Hematopoietic multipotent progenitor cell treated with erythropoietin and hydrocortisone succinate and interleukin-3 and kit ligand, for 17 days (in vitro differentiated cells): ENCODE data around the gene ERCC4.

Source experiments
- DNase-seq: peaks from one replicate; pipeline ENCODE4 v3.0.0-alpha.2; 2015; ENCODE audit warnings: low spot score

ERCC4 gene

DNA sequence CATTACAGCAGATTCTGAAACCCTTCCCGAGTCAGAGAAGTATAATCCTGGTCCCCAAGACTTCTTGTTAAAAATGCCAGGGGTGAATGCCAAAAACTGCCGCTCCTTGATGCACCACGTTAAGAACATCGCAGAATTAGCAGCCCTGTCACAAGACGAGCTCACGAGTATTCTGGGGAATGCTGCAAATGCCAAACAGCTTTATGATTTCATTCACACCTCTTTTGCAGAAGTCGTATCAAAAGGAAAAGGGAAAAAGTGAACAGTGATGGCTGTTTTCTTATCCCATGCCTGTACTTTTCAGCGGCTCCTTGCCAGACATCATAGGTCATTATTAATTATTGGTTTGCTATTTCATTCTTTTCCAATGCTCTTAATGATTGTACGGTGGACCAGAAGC lies 28.1 kb downstream of the ERCC4 start:
- no peak for DNase-seq

DNA sequence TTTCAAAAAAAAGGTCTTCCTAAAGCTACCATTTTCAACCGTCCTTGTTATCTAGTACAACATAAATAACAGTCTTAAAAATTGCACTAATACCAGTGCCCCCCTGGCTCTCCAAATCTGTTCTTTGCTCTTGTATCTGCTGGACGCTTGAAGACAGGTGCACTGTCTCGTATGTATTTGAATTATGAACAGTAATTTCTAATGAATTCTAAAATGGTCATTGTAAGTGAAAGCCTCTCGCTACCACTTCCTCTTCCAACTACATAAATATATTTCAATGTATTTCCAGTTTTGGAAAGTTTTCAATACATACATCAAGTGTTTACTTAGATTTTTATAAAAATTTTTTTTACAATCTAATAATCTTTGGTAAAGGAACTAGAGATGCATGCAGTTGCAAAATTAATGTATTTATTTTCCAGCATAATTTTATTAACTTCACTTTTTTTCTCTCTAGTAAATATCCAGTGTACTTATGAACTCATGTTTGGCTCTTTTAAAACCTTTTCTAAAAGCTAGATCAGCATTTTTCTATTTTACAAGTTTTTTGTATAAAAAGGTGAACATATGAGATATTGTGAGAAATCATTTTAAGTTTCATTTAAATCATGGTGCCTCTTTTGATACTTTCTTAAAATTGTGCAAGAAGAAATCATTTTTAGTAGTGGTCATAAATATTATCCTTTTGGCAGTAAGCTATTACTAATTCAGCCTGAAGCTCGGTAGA lies 31.0 kb downstream of the ERCC4 start:
- DNase-seq, result no peak

DNA sequence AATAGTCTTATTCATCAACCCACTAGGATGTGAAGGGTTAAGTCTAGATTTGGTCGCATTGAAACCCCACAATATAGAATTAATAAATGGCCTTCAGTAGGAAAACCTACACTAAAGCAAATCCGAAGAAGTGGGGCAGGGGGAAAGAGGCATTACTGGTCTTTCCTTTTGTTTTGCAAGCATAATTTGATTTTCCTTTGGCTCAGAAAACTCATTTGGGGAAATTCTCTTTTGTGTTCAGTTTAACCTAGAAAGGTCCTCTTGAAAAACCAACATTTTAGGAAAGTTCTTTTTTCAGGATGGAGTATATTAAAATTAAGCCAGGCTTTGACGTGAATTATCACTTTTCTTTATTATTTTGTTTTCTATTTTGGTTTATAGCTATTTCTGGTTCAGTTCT lies 31.7 kb downstream of the ERCC4 start:
- no peak for DNase-seq

DNA sequence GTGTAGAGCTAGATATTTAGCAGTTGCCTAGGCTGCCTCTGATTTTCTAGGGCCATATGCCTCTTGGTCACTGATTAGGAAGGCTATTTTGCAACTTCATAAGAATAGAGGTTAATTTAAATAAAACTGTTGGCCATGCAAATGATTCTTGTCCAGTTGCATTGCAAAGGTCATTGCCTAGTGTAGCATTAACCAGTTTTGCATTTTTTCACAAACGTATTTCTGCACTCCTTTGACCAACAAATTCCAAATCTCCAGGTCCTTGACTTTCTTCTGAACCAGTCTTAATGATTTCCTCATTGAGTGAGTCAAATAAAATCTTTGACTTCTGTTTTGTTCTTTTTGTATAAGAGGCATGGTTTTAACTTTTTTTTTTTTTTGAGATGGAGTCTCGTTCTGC lies 33.5 kb downstream of the ERCC4 start:
- no peak for DNase-seq

DNA sequence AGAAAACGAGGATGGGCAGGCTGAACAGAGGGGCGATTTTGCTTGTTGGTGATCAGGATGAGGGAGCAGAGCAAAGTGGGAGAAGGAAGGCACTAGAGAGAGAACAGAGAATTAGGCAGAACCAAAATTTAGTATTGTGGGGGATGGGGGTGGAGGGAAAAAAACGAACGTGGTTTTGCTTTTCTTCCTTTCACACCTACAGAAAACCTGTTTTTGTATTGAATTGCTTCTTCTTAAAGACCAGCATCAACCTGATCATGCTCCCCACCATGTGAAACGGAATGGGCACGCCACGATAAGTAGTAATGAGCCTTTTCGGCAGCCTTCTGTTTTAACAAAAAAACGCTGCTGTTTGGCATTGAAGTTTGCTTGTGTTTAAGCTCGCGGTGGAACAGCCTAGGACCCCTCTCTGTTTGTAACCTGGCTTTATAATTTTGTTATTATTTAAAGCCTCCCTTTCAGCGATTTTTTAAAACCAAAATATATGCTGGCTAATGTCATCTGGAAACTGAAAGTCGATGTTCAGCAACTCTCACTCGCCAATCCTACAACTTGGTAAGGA lies 36.8 kb downstream of the ERCC4 start:
- no peak for DNase-seq

DNA sequence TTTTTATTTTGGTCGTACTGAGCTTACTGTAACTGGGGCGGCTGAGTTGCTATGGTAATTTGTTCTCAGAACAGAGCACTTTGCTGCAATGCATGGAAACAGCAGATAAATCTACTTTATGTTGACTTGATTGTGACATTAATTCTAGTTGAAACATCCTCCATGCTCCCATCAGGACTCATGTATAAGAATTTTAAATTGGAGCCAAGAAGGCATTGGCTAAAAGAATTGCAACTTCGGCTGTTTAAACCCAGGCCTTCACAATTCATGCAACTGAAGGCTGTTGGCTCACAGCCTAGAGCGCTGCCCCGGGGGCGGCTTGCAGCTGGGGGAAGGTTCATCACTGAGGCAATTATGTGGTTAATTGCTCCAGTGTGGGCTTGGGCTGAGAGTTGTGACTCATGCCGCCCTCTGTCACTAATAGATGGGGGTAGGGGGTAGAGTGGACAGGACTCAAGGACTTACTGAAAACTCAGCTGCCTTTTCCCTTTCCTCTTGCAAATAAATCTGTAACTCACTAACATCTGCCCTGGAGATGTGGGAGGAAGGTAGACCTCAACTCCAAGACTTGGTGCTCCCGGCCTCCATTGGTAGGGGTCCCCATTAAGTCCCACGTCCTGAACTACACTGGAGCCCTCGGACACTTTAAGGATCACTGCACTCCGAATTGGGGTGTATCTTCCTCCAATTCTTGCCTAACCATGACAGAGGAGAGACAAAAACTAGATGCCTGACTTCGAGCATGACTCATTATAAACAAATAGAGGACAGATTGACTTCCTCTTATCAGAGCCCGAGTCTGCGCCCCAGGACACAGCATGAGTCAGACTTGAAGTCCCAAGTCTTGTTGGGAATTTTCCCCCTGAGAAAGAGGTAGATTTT lies 37.5 kb downstream of the ERCC4 start:
- no peak for DNase-seq

DNA sequence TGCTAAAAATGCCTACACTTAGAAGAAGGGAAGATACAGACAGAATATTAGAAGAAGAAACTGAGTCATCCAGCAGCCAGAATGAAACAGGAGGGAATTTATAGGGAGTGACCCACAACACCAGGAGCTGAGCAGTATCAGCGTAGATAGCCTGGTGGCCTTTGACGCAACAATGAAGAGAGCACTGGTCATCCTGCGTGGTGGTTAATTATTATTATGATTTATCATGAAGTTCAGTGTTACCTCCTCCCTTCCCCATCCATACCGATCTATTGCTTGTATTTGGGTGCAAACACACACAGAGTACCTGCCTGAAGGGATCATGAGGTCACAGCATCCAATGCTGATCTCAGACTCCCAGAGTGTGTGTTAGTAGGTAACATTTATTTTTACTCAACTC lies 38.5 kb downstream of the ERCC4 start:
- DNase-seq, result no peak

DNA sequence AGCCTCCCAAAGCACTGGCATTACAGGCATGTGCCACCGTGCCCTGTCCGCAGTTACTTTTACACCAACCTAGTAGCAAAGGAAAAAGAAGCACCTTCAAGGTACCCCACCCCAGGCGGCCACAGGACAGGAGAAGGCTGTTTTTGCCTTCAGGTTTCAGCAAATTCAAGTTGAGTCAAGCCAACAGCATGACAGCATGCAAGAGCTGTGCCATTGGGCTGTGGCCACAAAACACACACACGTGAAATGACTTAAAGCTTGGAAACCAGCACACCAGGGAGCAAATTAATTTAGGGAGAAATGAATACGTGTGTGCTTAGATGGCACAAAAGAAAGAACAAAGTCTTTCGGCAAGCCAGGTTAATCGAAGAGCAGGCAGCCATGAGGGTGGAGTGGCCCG lies 39.7 kb downstream of the ERCC4 start:
- DNase-seq, result no peak

DNA sequence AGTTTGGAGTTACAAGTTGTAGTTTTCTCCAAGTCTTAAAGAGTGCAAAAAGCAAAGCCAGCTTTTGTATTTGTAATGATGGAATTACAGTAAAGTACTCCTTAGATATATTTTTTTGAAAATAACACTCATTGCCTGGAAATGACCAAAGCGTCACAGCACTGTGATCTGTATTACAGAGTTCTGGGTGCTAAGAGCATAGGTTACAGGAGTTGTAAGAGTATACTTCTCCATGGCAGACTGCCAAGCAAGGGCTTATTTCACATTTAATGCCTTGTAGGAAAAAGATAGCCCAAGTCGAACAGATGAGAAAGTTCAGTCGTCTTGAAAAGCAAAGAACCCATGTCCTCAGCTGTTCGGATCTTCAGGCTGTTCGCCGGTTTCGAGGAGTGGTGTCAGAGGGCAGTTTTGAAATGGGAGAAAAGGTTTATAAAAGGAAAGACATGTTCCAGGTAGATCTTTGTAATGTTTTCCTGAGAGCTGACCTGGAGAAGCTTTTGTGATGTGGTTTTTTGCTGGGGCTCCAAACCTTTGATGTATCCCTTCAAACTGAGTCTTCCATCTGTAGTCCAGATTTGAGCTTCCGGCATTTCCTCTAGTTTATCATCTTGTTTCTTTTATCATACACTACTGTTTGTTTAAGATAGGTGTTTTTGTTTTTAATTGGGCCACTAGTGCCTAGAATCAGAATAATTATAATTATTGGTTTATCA lies 41.3 kb downstream of the ERCC4 start:
- DNase-seq, result no peak

DNA sequence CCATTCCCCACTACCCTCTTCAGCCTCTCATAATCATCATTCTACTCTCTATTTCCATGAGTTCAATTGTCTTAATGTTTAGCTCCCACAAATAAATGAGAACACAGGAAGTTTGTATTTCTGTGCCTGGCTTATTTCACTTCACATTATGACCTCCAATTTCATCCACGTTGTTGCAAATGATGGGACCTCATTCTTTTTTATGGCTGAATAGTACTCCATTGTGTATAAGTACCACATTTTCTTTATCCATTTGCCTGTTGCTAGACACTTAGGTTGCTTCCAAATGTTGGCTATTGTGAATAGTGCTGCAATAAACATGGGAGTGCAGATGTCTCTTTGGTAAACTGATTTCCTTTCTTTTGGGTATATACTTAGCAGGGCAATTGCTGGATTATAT lies 42.3 kb downstream of the ERCC4 start:
- DNase-seq, result no peak

DNA sequence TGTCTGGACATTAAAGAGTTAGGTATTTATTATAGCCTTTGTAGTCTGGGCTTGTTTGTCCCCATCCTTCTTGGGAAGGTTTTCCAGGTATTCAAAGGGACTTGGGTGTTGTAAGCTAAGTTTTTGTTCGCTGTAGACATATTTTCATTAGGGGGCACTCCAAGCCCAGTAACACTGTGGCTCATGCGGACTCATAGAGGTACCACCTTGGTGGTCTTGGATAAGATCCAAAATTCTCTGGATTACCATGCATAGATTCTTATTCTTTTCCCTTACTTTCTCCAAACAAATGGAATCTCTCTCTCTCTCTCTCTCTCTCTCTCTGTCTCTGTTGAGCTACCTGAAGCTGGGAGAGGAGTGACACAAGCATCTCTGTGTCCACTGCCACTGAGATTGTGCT lies 48.9 kb downstream of the ERCC4 start:
- no peak for DNase-seq

DNA sequence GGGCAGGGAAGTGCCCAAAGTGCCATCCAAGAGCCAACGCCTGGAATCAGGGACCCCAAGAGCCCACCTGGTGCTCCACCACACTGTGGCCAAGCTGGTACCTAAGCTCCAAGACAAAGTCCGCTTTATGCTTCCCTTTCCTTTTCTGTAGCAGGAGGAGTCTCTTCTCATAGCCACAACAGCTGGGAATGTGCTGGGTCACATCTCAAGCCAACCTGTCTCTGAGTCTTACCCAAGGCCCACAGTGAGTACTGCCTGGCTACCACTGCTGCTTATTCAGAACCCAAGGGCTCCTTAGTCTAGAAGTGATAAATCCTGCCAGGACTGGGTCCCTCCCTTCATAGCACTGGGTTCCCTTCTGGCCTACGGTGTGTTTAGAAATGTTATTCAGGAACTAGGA lies 49.8 kb downstream of the ERCC4 start:
- DNase-seq, result no peak

DNA sequence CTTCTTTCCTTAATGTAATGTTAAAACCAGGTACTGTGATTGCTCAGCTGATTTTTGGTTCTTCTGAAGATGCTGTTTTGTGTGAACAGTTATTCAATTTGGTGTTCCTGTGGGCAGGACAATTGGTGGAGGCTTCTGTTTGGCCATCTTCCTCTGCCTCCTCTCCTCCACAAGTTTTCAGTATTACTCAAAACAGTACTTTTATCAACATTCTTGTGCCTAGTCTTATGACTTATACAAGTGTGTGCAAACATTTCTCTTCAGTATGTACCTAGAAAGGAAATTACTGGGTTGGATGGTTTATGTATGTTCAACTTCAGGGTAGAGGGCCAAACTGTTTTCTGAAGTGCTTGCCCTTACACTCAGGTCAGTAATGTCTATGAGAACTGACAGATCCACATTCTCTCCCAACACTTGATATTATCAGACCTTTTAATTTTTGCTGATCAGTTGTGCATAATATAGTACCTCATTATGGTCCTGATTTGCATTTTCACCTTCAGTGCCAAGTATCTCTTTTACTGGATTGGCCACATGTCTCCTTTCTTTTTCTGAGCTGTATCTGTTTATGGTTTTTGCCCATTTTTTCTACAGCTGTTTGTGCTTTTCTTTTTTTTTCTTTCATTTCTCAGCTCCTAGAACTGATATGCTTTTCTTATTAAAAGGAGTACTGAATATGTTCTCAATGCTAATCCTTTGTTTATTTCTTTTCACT lies 50.9 kb downstream of the ERCC4 start:
- DNase-seq, result no peak

DNA sequence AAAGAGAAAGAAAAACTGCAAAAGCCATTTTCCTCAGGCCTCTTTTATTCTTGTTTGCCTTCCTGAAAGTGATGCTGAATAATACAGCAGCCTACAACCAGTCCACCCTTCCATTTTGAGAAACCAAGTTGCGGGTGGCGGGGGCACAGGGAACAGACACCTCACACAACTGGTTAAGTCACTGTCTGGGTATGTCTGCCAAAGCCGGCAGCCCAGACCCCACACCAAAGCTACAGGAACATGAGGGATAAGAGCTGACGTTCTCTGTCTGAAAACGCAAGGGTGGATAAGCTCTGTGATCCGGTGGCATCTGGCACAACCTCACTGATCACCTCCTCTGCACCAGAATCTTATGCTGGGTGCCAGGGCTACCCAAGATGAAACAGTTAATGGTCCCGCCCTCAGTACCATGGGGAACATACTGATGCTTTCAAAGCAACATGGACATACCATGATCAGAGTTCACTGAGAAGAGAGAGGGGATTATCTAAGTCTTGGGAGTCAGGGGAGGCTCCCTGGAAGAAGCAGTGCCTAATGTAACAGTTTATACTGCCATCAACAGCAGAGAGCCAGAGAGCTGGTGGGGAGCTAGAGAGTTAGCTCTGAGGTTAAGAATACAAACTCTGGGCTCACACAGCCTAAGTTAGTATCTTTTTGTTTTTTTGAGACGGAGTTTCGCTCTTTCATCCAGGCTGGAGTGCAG lies 53.5 kb downstream of the ERCC4 start:
- no peak for DNase-seq

DNA sequence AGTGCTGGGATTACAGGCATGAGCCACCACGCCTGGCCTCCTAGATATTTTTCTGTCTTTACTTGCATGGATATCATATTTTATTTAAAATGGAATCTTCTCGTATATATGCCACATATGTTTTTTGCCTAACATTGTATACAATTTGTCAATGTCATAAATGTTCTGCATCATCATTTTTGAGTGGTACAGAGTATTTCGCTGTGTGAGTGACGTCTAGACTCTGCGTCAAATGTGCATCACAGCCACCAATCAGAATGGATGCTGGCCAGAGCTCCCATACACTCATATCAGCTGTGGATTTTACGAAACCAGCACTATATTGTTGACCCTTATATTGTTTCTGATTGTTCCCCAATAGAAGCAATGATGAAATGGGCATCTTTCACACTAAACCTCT lies 57.2 kb downstream of the ERCC4 start:
- DNase-seq, result no peak

DNA sequence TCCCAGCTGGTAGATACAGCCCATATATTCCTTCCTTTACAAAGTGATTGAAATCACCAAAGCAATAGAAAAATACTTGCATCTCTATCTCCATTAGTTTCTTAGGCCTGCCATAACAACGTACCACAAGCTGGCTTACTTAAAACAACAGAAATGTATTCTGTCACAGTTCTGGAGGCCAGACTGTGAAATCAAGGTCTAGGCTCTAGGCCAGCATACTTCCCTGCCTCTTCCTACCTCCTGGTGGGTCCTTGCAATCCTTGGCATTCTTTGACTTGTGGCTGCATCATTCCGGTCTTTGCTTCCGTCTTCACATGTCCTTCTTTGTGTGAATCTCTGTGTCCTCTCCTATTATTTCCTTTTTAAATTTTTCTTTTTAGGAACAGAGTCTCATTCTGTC lies 62.5 kb downstream of the ERCC4 start:
- no peak for DNase-seq

DNA sequence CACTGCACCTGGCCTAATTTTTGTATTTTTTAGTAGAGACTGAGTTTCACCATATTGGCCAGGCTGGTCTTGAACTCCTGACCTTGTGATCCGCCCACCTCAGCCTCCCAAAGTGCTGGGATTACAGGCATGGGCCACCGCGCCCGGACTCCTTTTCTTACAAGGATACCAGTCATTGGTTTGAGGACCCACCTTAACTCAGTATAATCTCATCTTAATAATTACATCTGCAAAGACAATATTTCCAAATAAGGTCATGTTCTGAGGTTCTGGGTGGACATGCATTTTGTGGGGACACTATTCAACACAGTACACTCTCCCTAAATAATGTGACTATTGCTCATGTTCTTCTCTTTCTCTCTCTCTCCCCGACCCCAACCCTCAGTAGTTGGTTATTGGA lies 63.7 kb downstream of the ERCC4 start:
- DNase-seq, result no peak

DNA sequence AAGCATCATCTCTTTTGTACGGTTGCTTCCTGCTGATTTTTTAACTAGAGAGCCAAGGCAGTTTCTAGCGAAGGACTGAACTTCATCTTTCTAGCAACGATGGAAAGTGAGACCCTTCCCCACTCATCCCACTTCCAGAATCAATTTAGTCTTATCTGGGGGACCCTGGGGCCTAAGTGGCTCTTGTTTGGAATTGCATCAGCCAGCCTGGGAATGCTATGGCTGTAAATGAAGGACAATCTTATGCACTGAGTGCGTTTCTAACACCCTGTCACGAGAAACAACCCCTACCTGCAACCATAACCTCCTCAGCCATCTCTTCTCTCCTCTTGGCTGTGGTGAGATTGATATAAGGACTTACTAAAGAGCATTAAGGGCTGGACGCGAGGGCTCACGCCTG lies 64.8 kb downstream of the ERCC4 start:
- no peak for DNase-seq

DNA sequence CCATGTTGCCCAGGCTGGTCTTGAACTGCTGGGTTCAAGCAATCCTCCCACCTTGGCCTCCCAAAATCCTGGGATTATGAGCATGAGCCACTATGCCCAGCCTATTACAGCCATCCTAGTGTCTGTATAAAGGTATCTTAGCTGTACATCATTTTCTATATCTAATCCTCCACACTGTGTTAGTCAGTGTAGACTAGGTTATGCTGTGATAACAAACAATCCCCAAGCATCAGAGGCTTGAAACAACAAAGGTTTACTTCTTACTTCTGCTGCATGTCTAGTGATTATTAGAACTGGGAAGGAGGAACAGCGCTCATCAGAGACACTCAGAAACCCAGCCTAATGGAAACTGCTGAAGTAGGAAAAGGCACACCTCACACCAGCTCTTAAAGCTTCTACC lies 68.1 kb downstream of the ERCC4 start:
- DNase-seq, result no peak

DNA sequence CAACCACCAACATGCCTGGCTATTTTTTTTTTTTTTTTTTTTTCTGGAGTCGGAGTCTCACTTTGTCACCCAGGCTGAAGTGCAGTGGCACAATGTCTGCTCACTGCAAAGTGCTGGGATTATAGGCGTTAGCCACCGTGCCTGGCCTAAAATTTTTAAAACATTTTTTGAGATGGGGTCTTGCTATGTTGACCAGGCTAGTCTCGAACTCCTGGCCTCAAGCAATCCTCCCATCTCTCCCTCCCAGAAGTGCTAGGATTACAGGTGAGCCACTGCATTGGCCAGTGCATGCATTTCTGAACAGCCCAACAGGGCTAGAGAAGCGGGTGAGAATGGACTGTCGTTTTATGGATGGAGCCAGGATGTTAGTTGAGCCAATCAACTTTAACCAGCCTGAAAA lies 72.4 kb downstream of the ERCC4 start:
- no peak for DNase-seq

DNA sequence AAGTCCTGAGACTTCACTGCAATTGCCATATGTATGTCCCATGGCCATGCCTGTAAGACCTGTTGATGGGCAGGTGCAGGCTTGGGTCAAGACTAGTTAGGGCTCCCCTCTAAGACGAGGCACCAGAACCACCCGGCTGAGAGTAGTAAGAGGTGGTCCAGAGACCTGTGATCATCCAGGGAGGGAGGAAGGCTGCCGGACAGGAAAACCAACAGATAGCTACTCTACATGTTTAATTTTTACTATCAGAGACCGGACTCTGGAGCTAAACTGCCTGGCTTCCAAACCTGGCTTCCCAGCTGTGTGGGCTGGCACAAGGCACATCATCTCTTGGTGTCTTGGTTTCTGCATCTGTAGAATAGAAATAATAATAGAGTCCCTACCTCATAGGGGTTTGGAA lies 73.0 kb downstream of the ERCC4 start:
- no peak for DNase-seq
